Parathyroid adenoma (tissue), 2 donors: ENCODE data around the gene RBM19.

Source experiments
- H2AFZ ChIP-seq: fragments of 300-600 bp; sonication (generic); one replicate; pipeline ENCODE4 v1.7.0; 2017; ENCODE audit warnings: antibody characterized with exemption, mild to moderate bottlenecking
- H3K27ac ChIP-seq: fragments of 300-600 bp; sonication (generic); one replicate; pipeline ENCODE4 v1.7.0; 2017
- H3K27me3 ChIP-seq: fragments of 300-600 bp; sonication (generic); one replicate; pipeline ENCODE4 v1.7.0; 2017; ENCODE audit warnings: low read length; ENCODE audit not compliant: control insufficient read depth, insufficient read depth
- H3K36me3 ChIP-seq: fragments of 300-600 bp; sonication (generic); one replicate; pipeline ENCODE4 v1.7.0; 2017; ENCODE audit warnings: low read length; ENCODE audit not compliant: control insufficient read depth, insufficient read depth
- H3K4me1 ChIP-seq: fragments of 300-600 bp; sonication (generic); one replicate; pipeline ENCODE4 v1.7.0; 2017; ENCODE audit warnings: control low read depth
- H3K4me2 ChIP-seq: fragments of 300-600 bp; sonication (generic); one replicate; pipeline ENCODE4 v1.7.0; 2017; ENCODE audit warnings: low read length
- H3K4me3 ChIP-seq: fragments of 300-600 bp; sonication (generic); one replicate; pipeline ENCODE4 v1.7.0; 2017; ENCODE audit warnings: low read depth, low read length
- H3K79me2 ChIP-seq: fragments of 300-600 bp; sonication (generic); one replicate; pipeline ENCODE4 v1.7.0; 2017; ENCODE audit warnings: control low read depth
- H3K9ac ChIP-seq: fragments of 300-600 bp; sonication (generic); one replicate; pipeline ENCODE4 v1.7.0; 2017; ENCODE audit warnings: mild to moderate bottlenecking
- H3K9me3 ChIP-seq: fragments of 300-600 bp; sonication (generic); one replicate; pipeline ENCODE4 v1.7.0; 2017; ENCODE audit warnings: low read length; ENCODE audit not compliant: control insufficient read depth
- CTCF ChIP-seq: fragments of 300-600 bp; sonication (generic); IDR thresholded peaks from one replicate; pipeline ENCODE4 v1.7.0; 2017; ENCODE audit warnings: antibody characterized with exemption, mild to moderate bottlenecking
- donor health status: primary hyperparathyroidism.

RBM19 gene

GRCh38 chr12:113781415-113782198 is 184.5 kb downstream of the RBM19 start:
- no peak overlapping the region for H3K4me3 ChIP-seq
- no peaks in the 10 kb centered on the region for H3K4me1 ChIP-seq
- H3K4me2 ChIP-seq: no peak overlapping the region
- H2AFZ ChIP-seq: no peak overlapping the region
- no peak for TF ChIP-seq CTCF
- no peak overlapping the region for H3K27ac ChIP-seq
- no peaks in the 10 kb centered on the region for H3K27me3 ChIP-seq
- no peaks in the 10 kb centered on the region for H3K36me3 ChIP-seq
- H3K79me2 ChIP-seq: no peaks in the 10 kb centered on the region
- no peak overlapping the region for H3K9ac ChIP-seq
- no peaks in the 10 kb centered on the region for H3K9me3 ChIP-seq

GRCh38 chr12:113779774-113780173 is 186.4 kb downstream of the RBM19 start:
- Histone ChIP-seq H3K4me1 (no peaks in the 10 kb centered on the region), H3K4me2 (no peak overlapping the region), H3K9me3 (no peaks in the 10 kb centered on the region), H3K4me3 (no peak overlapping the region), H3K27me3 (no peaks in the 10 kb centered on the region), H2AFZ (no peak overlapping the region), H3K27ac (no peak overlapping the region), H3K36me3 (no peaks in the 10 kb centered on the region), H3K79me2 (no peaks in the 10 kb centered on the region), H3K9ac (no peak overlapping the region)
- TF ChIP-seq CTCF: no peak

GRCh38 chr12:113778432-113779132 is 187.5 kb downstream of the RBM19 start:
- Histone ChIP-seq H3K79me2 (no peaks in the 10 kb centered on the region), H3K4me1 (no peaks in the 10 kb centered on the region), H3K27ac (no peak overlapping the region), H3K4me2 (no peak overlapping the region), H3K36me3 (no peaks in the 10 kb centered on the region), H2AFZ (no peak overlapping the region), H3K27me3 (no peaks in the 10 kb centered on the region), H3K9ac (no peak overlapping the region), H3K9me3 (no peaks in the 10 kb centered on the region), H3K4me3 (no peak overlapping the region)
- TF ChIP-seq CTCF: no peak

- H3K27me3 ChIP-seq: no peaks in the 10 kb centered on the region
- TF ChIP-seq CTCF: no peak
- H3K9ac ChIP-seq: no peak overlapping the region
- no peaks in the 10 kb centered on the region for H3K9me3 ChIP-seq
- H3K4me3 ChIP-seq: no peak overlapping the region
- H3K27ac ChIP-seq: no peak overlapping the region
- H3K4me1 ChIP-seq: no peaks in the 10 kb centered on the region
- no peak overlapping the region for H3K4me2 ChIP-seq
- no peaks in the 10 kb centered on the region for H3K79me2 ChIP-seq
- H2AFZ ChIP-seq: no peak overlapping the region
- no peaks in the 10 kb centered on the region for H3K36me3 ChIP-seq
Observed at GRCh38 chr12:113777751-113778150, 188.4 kb downstream of the RBM19 start.
